HG03558 (cell line): ENCODE measurements around the gene EIF4E3.

Source experiments
- ATAC-seq: cut with Tn5 transposase; IDR thresholded peaks from one replicate; pipeline ENCODE4 v1.9.1; 2021; ENCODE audit warnings: moderate number of reproducible peaks; ENCODE audit not compliant: unreplicated experiment; ENCODE audit errors: extremely low read depth

The EIF4E3 gene

DNA sequence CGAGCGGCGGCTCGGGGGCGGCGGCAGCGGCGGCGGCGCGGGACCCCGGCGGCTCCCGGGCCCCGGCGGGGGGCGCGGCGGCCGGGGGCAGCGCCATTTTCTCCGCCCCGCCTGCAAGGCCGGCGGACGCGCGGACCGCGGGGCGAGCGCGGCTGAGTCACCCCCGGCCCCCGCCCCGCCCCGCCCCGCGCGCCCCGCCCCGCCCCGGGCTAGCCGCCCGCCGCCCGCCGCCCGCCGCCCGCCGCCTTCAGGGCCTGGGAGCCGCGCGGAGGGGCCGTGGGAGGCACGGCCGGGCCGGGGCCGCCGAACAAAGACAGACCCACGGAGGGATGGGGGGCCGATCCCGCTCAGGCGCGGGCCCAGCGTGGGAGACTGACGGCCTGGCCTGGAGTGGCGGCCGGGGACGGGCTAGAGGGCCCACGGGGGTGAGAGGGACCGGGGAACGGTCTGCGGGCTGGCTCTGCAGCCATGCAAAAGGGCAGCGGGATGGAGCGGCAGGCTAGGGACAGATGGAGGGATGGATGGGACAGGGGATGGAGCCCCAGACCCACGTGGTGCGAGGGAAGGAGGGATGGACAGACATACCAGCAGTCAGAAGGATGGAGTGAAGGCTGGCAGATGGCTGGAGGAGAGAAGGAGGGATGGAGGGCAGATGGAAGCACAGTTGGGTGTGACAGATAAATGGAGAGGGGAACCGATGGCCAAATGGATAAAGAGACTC is at the start of gene EIF4E3:
TSS of gene EIF4E3 (minus strand) at position 132 of the 721 bp plus-strand sequence. CDS start at position 97, 35 bp downstream.
- no peak for ATAC-seq

DNA sequence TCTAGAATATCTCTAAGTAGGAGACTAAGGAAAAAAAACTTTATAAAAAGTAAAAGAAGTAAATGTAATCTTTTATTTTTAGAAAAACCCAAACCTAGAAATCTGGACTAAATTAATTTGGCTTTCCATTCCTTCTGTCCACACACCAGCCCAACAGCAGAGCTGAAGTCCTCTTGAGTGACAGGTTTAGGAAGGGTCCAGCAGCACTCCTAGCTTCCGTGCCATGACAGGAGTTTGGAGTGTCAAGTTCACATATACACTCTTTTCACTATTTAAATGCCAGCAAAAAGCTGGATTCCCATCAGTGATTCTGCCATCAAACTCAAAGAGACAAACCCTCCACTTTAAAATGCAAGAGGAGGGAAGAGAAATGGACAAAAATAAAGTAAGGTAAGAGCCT is 46.7 kb upstream of the EIF4E3 start:
- no peak for ATAC-seq

DNA sequence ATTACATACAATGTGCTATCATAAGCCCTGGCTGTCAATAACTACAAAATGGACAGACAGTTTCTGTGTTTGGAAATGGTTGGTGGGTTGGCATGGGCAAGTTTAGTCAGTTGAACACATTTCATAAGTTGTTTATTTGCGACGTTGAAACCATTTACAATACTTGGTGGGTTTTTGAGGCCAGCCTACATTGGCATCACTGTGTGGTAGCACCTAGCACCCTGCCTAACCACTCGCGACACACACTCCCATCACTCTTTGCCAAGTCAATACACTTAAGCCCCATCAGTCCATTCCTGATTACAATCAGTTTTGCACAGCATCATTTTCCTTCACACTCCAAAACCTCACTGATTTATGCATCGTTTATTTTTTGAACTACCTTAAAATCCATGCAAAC is 45.9 kb upstream of the EIF4E3 start:
- no peak for ATAC-seq

DNA sequence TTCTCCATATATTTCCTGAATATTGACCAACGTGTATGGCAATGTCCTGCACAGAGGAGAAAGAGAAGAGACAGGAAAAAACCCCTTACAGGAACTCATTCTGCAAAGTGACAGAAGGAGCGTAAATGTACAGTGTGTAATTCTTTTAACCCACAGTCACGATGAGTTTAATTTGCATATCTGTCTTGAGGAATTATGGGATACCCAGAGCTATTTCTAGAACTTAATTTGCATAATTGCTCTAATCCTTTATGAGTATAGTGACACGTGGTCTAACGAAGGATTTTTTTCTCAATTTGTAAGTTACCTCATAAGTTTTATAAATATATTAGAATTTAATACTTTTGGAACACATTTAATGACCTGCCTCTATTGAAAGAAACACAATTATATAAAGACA is 38.2 kb upstream of the EIF4E3 start:
- no peak for ATAC-seq

DNA sequence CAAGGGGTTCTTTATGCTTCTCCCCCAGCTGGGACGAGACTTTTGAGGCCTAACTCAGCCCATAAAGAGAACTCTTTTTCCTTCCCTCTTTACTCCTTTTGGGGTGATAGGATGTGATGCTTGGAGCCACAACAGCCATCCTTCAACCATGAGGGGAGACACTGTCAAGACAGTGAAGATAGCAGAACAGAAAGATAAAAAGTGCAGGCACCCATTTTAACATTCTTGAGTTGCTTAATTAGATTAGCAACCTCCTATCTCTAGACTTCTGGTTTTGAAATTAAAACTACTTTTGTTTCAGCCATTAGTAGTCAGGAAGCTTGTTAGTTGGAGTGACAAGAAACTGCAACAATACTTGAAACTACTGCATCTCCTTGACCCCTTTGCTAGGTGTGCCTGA is 34.9 kb upstream of the EIF4E3 start:
- no peak for ATAC-seq

DNA sequence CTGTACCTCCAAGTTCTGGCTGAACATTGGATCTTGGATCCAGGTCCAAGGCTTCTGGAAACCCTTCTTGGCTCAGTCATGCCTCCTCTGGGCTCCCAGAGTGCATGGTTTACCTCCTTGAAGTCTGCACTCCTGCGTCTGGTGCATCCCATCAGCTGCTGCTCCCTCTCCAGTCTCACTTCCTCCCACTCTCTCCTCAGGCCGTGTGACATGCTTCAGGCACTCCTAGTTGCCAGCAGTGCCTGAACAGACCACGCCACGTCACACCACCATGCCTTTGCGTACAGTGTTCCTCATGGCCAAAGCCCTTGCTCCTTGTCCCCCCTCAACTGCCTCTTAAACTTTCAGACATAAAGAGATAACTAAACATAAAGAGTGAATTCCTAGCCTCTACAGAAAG is 34.2 kb upstream of the EIF4E3 start:
- ATAC-seq: no peak

DNA sequence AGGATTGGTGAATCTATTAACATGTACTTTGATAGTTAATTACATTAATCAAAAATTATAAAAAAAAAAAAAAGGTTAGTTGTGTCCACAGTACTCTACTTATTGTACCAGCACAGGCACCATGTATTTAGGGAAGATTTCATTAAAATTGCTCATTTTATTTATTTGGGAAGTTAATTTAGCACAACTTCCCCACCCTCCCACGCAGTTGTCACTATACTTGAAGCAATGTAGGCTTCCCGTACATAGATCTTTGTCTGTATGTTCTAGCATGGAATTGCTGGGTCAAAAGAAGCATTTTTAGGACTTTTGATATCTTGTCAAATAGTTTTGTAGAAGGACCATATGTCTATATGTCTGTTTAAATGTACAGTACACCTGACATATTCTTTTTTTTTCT is 32.9 kb upstream of the EIF4E3 start:
- no peak for ATAC-seq

DNA sequence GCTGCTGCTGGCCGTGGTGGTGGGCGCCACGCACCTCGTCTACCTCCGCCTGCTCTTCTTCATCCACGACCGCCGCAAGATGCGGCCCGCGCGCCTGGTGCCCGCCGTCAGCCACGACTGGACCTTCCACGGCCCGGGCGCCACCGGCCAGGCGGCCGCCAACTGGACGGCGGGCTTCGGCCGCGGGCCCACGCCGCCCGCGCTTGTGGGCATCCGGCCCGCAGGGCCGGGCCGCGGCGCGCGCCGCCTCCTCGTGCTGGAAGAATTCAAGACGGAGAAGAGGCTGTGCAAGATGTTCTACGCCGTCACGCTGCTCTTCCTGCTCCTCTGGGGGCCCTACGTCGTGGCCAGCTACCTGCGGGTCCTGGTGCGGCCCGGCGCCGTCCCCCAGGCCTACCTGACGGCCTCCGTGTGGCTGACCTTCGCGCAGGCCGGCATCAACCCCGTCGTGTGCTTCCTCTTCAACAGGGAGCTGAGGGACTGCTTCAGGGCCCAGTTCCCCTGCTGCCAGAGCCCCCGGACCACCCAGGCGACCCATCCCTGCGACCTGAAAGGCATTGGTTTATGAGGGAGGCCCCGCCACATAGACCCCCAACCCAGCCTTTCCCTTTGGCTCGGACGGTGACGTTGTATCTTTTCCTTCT is 29.5 kb upstream of the EIF4E3 start:
- ATAC-seq: no peak

DNA sequence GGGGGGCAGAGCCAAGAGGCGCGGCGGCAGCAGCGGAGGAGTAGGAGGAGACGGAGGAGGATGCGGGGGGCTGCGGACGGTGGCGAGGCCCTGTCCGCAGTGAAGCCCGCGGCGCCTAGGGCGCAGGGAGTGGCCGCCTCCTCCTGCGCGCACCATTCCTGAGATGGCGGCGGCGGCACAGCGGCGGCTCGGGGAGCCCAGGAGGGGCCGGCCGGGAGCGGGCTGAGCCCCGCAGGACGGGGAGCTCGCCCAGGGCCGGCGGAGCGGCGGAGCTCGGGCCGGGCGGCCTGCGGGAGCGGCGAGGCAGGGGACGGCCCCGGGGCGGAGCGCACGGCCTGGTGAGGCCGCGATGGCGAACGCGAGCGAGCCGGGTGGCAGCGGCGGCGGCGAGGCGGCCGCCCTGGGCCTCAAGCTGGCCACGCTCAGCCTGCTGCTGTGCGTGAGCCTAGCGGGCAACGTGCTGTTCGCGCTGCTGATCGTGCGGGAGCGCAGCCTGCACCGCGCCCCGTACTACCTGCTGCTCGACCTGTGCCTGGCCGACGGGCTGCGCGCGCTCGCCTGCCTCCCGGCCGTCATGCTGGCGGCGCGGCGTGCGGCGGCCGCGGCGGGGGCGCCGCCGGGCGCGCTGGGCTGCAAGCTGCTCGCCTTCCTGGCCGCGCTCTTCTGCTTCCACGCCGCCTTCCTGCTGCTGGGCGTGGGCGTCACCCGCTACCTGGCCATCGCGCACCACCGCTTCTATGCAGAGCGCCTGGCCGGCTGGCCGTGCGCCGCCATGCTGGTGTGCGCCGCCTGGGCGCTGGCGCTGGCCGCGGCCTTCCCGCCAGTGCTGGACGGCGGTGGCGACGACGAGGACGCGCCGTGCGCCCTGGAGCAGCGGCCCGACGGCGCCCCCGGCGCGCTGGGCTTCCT is 28.8 kb upstream of the EIF4E3 start, which contains the start of gene GPR27:
TSS of gene GPR27 (plus strand) at position 155 of the 909 bp plus-strand sequence. CDS start at position 350, 195 bp downstream.
- no peak for ATAC-seq

DNA sequence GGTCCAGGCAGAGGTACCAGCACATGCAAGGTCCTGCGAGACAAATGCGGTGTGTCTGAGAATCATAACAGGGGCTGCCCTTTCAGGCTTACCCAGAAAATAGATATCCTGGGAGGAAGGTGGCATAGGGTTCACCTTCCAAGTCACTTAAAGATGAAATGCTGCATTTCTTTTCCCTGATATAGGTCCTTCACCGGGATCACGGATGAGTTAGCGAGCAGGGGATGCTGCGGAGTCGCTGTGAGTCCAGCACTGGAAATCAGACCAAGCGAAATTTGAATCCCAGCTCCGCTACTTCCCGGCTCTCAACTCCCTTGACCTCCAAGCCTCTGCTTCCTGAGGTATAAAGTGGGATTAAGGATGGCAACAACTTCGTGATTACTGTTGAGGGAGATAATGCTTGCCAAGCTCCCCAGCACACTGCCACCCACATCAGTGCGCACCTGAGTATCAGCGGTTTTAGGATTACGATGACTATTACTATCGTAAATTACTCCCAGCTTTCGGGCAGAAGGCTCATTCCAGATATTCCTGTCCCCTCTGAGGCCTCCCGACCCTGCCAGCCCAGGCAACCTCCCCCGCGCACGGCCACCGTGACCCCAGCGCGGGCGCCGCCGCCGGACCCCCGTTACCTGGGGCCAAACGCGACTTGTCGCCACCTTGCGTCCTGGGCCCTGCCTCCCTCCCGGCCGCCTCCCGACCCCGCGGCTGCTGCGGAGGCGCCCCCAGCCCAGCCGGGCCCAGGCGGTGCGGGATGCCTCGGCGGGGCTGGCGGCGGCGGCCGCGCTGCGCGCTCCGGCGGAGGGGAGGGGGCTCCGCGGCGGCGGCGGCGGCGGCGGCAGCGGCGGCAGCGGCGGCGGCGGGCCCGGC is 27.9 kb upstream of the EIF4E3 start:
- ATAC-seq: no peak

DNA sequence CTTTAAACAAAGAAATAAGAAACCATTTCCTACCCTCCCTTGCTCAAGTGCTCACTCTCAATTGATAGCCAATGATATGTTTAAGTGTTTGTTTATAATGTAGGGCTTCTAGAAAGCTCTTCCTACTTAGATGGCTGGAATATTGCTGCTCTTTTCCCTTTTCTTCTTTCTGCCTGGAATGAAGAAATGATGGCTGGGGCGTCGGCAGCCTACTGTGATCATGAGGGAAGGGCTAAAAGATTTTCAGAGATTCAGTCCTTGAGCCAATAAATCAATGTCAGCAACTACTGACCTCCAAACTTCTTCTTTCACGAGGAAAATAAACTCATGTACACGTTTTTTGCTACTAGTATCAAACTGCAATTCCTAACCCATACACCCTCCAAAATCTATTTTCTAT is 26.4 kb upstream of the EIF4E3 start:
- ATAC-seq: no peak

DNA sequence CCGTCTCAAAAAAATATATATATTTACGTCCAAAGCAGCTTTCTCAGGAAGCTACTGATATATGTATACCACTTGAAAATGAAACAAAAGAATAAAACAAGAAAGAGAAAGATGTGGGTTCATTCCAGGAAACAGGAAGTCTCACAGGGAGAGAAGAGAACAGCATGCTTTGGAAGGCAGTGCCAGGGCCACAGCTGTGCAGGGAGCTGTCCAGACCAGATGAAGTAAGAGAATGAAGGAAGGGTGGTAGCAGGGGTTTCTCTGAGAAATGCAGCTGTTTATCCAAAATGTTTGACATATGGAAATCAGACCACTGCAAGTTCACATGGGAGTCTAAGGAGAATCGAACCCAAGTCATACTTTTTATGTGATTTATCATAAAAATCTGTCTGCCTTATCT is 19.5 kb upstream of the EIF4E3 start:
- no peak for ATAC-seq

DNA sequence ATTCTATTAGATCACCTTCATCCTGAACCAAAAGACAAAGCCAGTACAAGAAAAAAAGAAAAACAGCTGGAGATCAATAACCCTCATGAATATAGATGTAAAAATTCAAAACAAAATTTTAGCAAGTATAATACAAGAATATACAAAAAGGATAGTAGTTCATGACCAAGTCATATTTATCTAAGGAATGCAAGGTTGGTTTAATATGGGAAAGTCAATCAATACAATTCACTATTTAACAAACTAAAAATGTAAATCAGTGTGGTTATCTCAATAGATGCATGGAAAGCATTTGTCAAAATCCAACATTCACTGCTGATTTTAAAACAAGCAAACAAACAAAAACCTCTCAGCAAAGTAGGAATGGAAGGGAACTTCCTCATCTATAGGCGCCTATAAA is 17.4 kb upstream of the EIF4E3 start:
- ATAC-seq: no peak

DNA sequence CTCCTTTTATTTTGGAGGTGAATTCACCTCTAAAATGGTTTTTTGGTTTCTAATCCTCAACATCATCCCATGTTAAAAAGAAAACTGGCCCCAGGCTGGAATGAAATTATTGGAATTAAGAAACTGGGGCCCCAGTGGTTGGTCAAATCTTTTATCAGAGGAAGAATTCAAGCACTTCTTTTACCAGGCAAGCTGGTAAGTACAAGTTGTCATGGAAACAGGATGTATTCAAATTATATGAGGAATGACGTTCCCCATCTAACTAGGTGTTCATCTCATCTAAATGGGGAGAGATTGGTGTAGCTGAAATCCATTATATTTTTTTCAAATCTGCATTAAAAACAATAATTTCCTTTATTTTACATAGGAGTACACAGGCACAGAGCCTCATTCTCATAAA is 9.7 kb upstream of the EIF4E3 start:
- no peak for ATAC-seq

DNA sequence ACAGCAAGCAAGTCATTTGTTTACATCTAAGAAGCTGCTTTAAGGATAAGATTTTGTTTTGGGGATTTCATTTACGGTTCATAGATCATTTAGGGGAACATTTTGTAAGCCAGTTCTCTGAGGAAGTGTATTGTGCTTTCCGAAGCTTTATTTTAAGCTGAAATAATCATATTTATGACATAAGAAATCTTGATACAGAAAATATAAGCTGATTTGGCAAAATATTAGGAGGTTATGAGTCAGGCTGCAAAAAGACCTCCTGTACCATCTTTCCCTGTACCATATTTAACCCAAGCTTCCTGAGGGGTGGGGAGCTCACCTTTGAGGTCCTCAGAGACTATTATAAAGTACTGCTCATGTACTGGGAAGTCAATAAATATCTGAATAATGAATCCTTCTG is 8.1 kb upstream of the EIF4E3 start:
- no peak for ATAC-seq

DNA sequence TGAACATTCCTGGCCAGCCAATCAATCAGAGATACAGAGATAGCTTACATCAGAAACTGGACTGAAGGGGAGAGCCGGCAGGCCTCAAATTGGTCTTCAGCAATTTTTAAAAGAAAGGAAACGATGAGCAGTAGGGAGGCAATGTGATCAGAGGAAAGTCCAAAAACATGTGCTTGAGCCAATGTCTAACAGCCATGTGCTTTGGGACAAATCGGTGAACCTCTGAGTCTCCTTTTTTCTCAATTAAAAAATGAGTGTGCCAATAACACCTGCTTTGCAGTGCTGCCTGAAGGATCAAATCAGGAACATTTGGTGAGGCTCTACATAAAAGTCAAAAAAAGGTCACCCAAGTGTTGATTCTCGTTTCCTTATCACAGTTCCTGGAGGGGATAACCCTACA is 7.4 kb upstream of the EIF4E3 start:
- no peak for ATAC-seq

DNA sequence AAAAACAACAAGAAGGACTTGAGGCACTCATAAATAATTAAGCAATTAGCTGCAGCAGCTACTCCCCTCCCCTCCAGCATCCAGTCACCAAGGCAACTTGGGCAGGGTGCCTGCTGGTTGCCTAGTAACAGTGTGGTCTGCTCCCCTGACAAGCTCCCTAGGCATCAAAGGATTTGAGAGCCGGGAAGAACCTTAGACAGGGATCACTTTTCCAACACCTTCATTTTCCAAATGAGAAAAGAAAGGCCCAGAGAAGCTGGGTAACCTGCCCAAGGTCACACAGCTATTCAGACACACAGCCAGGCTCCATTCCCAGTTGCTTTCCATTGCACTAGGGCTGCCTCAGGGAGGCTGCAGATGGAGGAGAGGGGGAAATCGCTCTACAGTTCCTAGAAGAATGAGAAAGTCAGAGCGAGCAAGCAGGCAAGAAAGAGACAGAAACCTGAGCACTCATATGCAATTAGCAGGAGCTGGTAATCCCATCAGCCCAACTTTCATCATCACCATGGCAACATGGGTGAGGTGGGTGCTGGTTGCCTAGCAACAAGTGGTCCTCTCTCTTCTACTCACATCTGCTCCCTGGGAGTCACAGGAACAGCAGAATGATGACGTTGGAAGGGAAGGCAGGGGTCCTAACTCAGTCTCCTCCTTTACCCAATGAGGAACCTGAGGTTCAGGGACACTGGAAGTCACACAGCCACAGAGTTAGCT is 3.6 kb upstream of the EIF4E3 start:
- ATAC-seq: no peak

DNA sequence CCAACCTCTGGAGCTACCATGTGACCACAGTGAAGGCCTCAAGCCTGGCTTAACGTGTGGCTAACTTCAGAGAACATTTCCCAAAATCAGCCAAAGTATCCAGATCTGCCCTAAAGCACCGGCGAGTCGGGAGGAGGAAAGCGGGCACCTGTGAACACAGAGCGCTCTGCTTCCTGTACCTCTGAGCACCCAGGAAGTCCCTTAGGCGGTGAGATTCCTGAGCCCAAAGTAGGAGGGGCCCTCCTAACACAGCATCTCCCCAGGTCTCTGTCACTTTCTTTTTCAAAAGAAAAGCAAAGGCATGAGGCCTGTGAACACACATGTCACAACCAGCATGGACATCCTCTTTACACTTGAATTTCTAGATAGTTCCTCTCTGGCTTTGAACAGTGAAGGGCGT is 944 bp upstream of the EIF4E3 start:
- ATAC-seq: no peak

DNA sequence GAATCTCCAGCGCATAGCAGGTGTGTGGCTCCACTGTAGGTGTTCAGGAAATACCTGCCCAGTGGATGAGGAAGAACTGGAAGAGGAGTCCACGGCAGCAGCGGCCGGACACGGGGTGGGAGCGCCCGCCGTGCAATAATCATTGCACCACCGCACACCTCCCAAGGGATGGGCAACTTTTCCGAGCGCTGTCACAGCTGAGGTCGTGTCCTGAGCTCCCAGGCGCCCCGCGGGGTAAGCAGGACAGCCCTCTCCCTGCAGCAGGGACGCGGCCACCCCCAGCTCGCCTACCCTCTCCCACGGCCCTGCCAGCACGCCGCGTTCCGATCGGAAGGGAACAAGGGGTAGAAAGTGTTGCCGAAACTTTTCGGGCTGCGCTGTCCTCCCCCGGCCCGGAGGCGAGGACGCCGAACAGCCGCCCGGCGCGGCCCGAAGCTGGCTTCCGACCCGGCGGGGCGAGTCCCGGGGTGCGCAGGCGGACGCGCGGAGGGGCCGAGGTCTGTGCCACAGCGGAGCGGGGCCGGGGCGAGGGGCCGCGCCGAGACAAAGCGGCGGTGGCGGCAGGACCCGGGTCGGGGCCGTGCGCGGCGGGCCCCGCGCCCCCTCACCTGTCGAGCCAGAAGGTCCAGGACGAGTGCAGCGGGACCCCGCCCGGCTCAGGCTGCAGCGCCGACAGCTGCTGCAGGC is 475 bp downstream of the EIF4E3 start:
- no peak for ATAC-seq
